Activated naive CD4-positive, alpha-beta T cell treated with anti-CD3 and anti-CD28 coated beads, Interleukin-2, amount 50 U/mL, for 24 hours (primary cell): ENCODE measurements around the gene ALMS1.
"Not testable (repeated sequence)": the region's sequence is repeated elsewhere in the genome, so short reads cannot be mapped to it uniquely, and the experiment has no call there.

Experiments
- H3K27ac Mint-ChIP-seq: one replicate; pipeline ENCODE4 v1.8.0; 2021; ENCODE audit warnings: mild to moderate bottlenecking, mixed read lengths
- H3K27me3 Mint-ChIP-seq: one replicate; pipeline ENCODE4 v1.8.0; 2021; ENCODE audit warnings: mixed read lengths
- H3K36me3 Mint-ChIP-seq: one replicate; pipeline ENCODE4 v1.8.0; 2021; ENCODE audit warnings: mixed read lengths
- H3K4me1 Mint-ChIP-seq: one replicate; pipeline ENCODE4 v1.8.0; 2021; ENCODE audit warnings: mixed read lengths
- H3K4me3 Mint-ChIP-seq: one replicate; pipeline ENCODE4 v1.8.0; 2021; ENCODE audit warnings: mild to moderate bottlenecking, mixed read lengths
- H3K9me3 Mint-ChIP-seq: one replicate; pipeline ENCODE4 v1.8.0; 2021; ENCODE audit warnings: mixed read lengths

ALMS1 gene

GRCh38 chr2:73528688-73529087 lies 143.1 kb downstream of the ALMS1 start:
- Mint-ChIP-seq H3K27me3 (no peaks in the 10 kb centered on the region), H3K4me1 (no peaks in the 10 kb centered on the region), H3K9me3 (peaks cover 46% of the 10 kb centered on the region), H3K4me3 (no peak overlapping the region), H3K27ac (no peak overlapping the region), H3K36me3 (peaks cover 71% of the 10 kb centered on the region)

- not testable (repeated sequence) for H3K4me1 Mint-ChIP-seq, H3K27me3 Mint-ChIP-seq, H3K4me3 Mint-ChIP-seq, H3K27ac Mint-ChIP-seq
- H3K36me3 Mint-ChIP-seq: peaks cover 77% of the 10 kb centered on the region
- H3K9me3 Mint-ChIP-seq: peaks cover 49% of the 10 kb centered on the region
Measured at GRCh38 chr2:73530773-73531172, 145.1 kb downstream of the ALMS1 start.

- H3K4me3 Mint-ChIP-seq: no peak overlapping the region
- peaks cover 77% of the 10 kb centered on the region for H3K36me3 Mint-ChIP-seq
- H3K9me3 Mint-ChIP-seq: peaks cover 47% of the 10 kb centered on the region
- no peaks in the 10 kb centered on the region for H3K27me3 Mint-ChIP-seq
- H3K27ac Mint-ChIP-seq: no peak overlapping the region
- no peaks in the 10 kb centered on the region for H3K4me1 Mint-ChIP-seq
Measured at GRCh38 chr2:73532381-73532780, 146.7 kb downstream of the ALMS1 start.

- Mint-ChIP-seq H3K4me3 (no peak overlapping the region), H3K4me1 (no peaks in the 10 kb centered on the region), H3K27ac (no peak overlapping the region), H3K27me3 (no peaks in the 10 kb centered on the region), H3K36me3 (peaks cover 64% of the 10 kb centered on the region), H3K9me3 (peaks cover 42% of the 10 kb centered on the region)
Measured at GRCh38 chr2:73536133-73536840, 150.7 kb downstream of the ALMS1 start.

GRCh38 chr2:73560875-73561274 lies 175.2 kb downstream of the ALMS1 start:
- H3K9me3 Mint-ChIP-seq, H3K4me3 Mint-ChIP-seq, H3K27me3 Mint-ChIP-seq, H3K27ac Mint-ChIP-seq, H3K4me1 Mint-ChIP-seq: not testable (repeated sequence)
- H3K36me3 Mint-ChIP-seq: peaks cover 38% of the 10 kb centered on the region

GRCh38 chr2:73561422-73561821 lies 175.8 kb downstream of the ALMS1 start:
- no peaks in the 10 kb centered on the region for H3K9me3 Mint-ChIP-seq
- no peak overlapping the region for H3K27ac Mint-ChIP-seq
- no peak overlapping the region for H3K4me3 Mint-ChIP-seq
- H3K4me1 Mint-ChIP-seq: no peaks in the 10 kb centered on the region
- H3K27me3 Mint-ChIP-seq: no peaks in the 10 kb centered on the region
- peaks cover 38% of the 10 kb centered on the region for H3K36me3 Mint-ChIP-seq

- H3K4me1 Mint-ChIP-seq: no peaks in the 10 kb centered on the region
- no peak overlapping the region for H3K27ac Mint-ChIP-seq
- no peaks in the 10 kb centered on the region for H3K9me3 Mint-ChIP-seq
- H3K27me3 Mint-ChIP-seq: no peaks in the 10 kb centered on the region
- H3K4me3 Mint-ChIP-seq: no peak overlapping the region
- peaks cover 19% of the 10 kb centered on the region for H3K36me3 Mint-ChIP-seq
Measured at GRCh38 chr2:73564986-73565385, 179.3 kb downstream of the ALMS1 start.

- no peak overlapping the region for H3K4me3 Mint-ChIP-seq
- H3K27me3 Mint-ChIP-seq: no peaks in the 10 kb centered on the region
- H3K4me1 Mint-ChIP-seq: no peaks in the 10 kb centered on the region
- no peaks in the 10 kb centered on the region for H3K9me3 Mint-ChIP-seq
- peaks cover 12% of the 10 kb centered on the region for H3K36me3 Mint-ChIP-seq
- H3K27ac Mint-ChIP-seq: no peak overlapping the region
Measured at GRCh38 chr2:73566288-73566878, 180.7 kb downstream of the ALMS1 start.

- peaks cover 29% of the 10 kb centered on the region for H3K36me3 Mint-ChIP-seq
- no peak overlapping the region for H3K27ac Mint-ChIP-seq
- H3K9me3 Mint-ChIP-seq: peaks cover 16% of the 10 kb centered on the region
- no peaks in the 10 kb centered on the region for H3K4me1 Mint-ChIP-seq
- no peak overlapping the region for H3K4me3 Mint-ChIP-seq
- H3K27me3 Mint-ChIP-seq: no peaks in the 10 kb centered on the region
Measured at GRCh38 chr2:73575261-73575660, 189.6 kb downstream of the ALMS1 start.

GRCh38 chr2:73582364-73582763 lies 196.7 kb downstream of the ALMS1 start:
- Mint-ChIP-seq H3K27ac (no peak overlapping the region), H3K4me3 (no peak overlapping the region), H3K27me3 (no peaks in the 10 kb centered on the region), H3K36me3 (peaks cover 53% of the 10 kb centered on the region), H3K9me3 (peaks cover 22% of the 10 kb centered on the region), H3K4me1 (peaks cover 11% of the 10 kb centered on the region)

GRCh38 chr2:73588177-73588576 lies 202.5 kb downstream of the ALMS1 start:
- Mint-ChIP-seq H3K36me3 (peaks cover 26% of the 10 kb centered on the region), H3K27ac (no peak overlapping the region)

GRCh38 chr2:73593680-73594079 lies 208.0 kb downstream of the ALMS1 start:
- Mint-ChIP-seq H3K4me1 (no peaks in the 10 kb centered on the region), H3K27me3 (no peaks in the 10 kb centered on the region), H3K9me3 (peaks cover 4% of the 10 kb centered on the region), H3K36me3 (peaks cover 30% of the 10 kb centered on the region), H3K4me3 (no peak overlapping the region), H3K27ac (no peak overlapping the region)

More at GRCh38 chr2:73588177-73588576, 202.5 kb downstream of the ALMS1 start:
- H3K9me3 Mint-ChIP-seq: peaks cover 4% of the 10 kb centered on the region
- peaks cover 13% of the 10 kb centered on the region for H3K4me1 Mint-ChIP-seq
- no peaks in the 10 kb centered on the region for H3K27me3 Mint-ChIP-seq
- H3K4me3 Mint-ChIP-seq: no peak overlapping the region

- Mint-ChIP-seq H3K27me3 (no peaks in the 10 kb centered on the region), H3K36me3 (peaks cover 30% of the 10 kb centered on the region), H3K9me3 (peaks cover 4% of the 10 kb centered on the region), H3K4me3 (no peak overlapping the region), H3K27ac (no peak overlapping the region), H3K4me1 (no peaks in the 10 kb centered on the region)
Measured at GRCh38 chr2:73594251-73594650, 208.6 kb downstream of the ALMS1 start.

GRCh38 chr2:73601780-73602179 lies 216.1 kb downstream of the ALMS1 start:
- Mint-ChIP-seq H3K9me3 (no peaks in the 10 kb centered on the region), H3K27me3 (no peaks in the 10 kb centered on the region), H3K27ac (no peak overlapping the region), H3K36me3 (peaks cover 30% of the 10 kb centered on the region), H3K4me3 (no peak overlapping the region), H3K4me1 (no peaks in the 10 kb centered on the region)

- not testable (repeated sequence) for H3K4me3 Mint-ChIP-seq, H3K9me3 Mint-ChIP-seq, H3K4me1 Mint-ChIP-seq, H3K27me3 Mint-ChIP-seq, H3K27ac Mint-ChIP-seq
- H3K36me3 Mint-ChIP-seq: peaks cover 30% of the 10 kb centered on the region
Measured at GRCh38 chr2:73603099-73603588, 217.5 kb downstream of the ALMS1 start.

- H3K27ac Mint-ChIP-seq, H3K9me3 Mint-ChIP-seq, H3K4me1 Mint-ChIP-seq, H3K4me3 Mint-ChIP-seq, H3K27me3 Mint-ChIP-seq: not testable (repeated sequence)
- peaks cover 31% of the 10 kb centered on the region for H3K36me3 Mint-ChIP-seq
Measured at GRCh38 chr2:73604589-73604988, 219.0 kb downstream of the ALMS1 start.
